Spleen (tissue), 7 donors: Measurements from ENCODE around the gene PPP1R12B.

ENCODE experiments used
- POLR2A ChIP-seq, 3 donors: fragments of 450-650 bp; IDR thresholded peaks; one replicate each; pipeline ENCODE4 v1.5.1; 2017; ENCODE audit warnings: antibody characterized with exemption in 3 of 3, mild to moderate bottlenecking in 1 of 3
- POLR2AphosphoS5 ChIP-seq, 3 donors: sonication (generic); formaldehyde crosslinking; IDR thresholded peaks; one replicate each; pipeline ENCODE4 v1.5.1; 2017; ENCODE audit warnings: antibody characterized with exemption in 3 of 3
- TF ChIP-seq, protein P1 (sequence below), 11 experiments: fragments of 200-600 bp in 7 of 11; fragments of 450-650 bp in 4 of 11; sonication (generic) in 4 of 11; IDR thresholded peaks in 8 of 11; conservative IDR thresholded peaks in 3 of 11; 1 replicate in 7 of 11; 2 replicates in 4 of 11; pipeline versions ENCODE4 v1.4.0 to v1.8.0; 2016 to 2021; ENCODE audit warnings: antibody characterized with exemption in 11 of 11, inconsistent platforms in 4 of 11, mild to moderate bottlenecking in 1 of 11
- donor health status: DM: no; HTN: no; CAD: no; lungs with moderate emphysema.
- donor health status: DM: no; HTN: no; CAD: no.
- donor health status: DM: no; HTN: no; CAD: no.

DNA sequence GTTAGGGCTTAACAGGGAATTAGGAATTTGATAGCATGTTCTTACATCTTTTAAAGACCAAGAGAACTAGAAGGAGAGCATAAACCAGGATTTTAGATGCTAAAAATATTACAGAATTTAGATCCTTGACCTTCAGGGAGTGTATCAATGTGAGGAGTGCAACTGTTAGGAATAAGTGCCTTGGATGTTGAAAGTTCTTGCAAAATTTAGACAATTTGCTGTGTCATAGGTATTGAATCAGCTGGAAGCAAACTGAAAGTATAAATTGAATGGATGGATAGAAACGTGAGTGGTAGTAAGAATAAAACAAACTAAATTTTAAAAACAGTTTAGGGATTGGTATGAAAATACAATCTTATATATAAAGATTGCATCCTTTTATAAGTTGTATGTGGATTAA is 27.7 kb downstream of the PPP1R12B start:
- no peak for TF ChIP-seq POLR2A (IDR thresholded peaks at IDR 0.05)
- no peak for TF ChIP-seq POLR2AphosphoS5 (IDR thresholded peaks at IDR 0.05)
- TF ChIP-seq, protein P1, sequence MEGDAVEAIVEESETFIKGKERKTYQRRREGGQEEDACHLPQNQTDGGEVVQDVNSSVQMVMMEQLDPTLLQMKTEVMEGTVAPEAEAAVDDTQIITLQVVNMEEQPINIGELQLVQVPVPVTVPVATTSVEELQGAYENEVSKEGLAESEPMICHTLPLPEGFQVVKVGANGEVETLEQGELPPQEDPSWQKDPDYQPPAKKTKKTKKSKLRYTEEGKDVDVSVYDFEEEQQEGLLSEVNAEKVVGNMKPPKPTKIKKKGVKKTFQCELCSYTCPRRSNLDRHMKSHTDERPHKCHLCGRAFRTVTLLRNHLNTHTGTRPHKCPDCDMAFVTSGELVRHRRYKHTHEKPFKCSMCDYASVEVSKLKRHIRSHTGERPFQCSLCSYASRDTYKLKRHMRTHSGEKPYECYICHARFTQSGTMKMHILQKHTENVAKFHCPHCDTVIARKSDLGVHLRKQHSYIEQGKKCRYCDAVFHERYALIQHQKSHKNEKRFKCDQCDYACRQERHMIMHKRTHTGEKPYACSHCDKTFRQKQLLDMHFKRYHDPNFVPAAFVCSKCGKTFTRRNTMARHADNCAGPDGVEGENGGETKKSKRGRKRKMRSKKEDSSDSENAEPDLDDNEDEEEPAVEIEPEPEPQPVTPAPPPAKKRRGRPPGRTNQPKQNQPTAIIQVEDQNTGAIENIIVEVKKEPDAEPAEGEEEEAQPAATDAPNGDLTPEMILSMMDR (IDR thresholded peaks at IDR 0.05 in 8 of 11, conservative IDR thresholded peaks at IDR 0.05 in 3 of 11) = no peak
